Endothelial cell of umbilical vein (primary cell): ENCODE results near the gene LPP.

Experiments
- EZH2 ChIP-seq: IDR thresholded peaks from 2 replicates; pipeline ENCODE4 v1.6.1; 2012; ENCODE audit warnings: borderline replicate concordance, low read depth, mild to moderate bottlenecking, moderate library complexity, low read length, inconsistent platforms; ENCODE audit not compliant: severe bottlenecking
- JUN ChIP-seq: IDR thresholded peaks from 2 replicates; pipeline ENCODE4 v1.6.1; 2011; ENCODE audit warnings: borderline replicate concordance, low read depth; ENCODE audit not compliant: insufficient read length, insufficient read depth
- POLR2A ChIP-seq: IDR thresholded peaks from 2 replicates; pipeline ENCODE4 v1.6.1; 2012; ENCODE audit warnings: low read depth, mild to moderate bottlenecking, control low read depth, low read length
- POLR2AphosphoS5 ChIP-seq: IDR thresholded peaks from 2 replicates; pipeline ENCODE4 v1.6.1; 2012; ENCODE audit warnings: low read depth, mild to moderate bottlenecking, control low read depth, low read length, moderate library complexity; ENCODE audit not compliant: insufficient read depth
- TF ChIP-seq, protein P1 (sequence below), 2 donors: IDR thresholded peaks; 1 replicate in 1 of 2; 2 replicates in 1 of 2; pipeline ENCODE4 v1.5.1; 2011; ENCODE audit warnings: low read length in 2 of 2, mild to moderate bottlenecking in 2 of 2, moderate library complexity in 2 of 2, control low read depth in 1 of 2, inconsistent platforms in 1 of 2, low read depth in 1 of 2; ENCODE audit not compliant: insufficient read depth in 1 of 2; ENCODE audit errors: extremely low read depth in 1 of 2

DNA sequence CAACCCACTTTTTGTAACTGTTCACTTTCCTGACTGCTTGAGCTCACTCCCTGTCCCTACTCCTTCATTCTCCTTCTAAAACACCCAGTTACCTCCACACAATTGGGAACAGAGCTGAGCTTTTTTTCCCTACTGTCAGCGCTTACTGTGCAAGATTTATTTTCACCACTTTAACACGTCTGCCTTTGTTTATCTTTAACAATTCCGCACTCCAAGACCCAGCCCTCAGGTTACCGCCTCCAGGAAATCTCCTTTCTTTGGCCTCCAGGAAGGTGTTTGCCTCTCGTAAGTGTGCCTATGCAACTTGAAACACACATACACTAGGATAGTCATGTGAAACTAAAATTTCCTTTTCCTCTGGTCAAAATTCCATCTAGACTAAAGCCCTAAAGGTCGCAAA is 745.9 kb downstream of the LPP start:
- TF ChIP-seq, protein P1, sequence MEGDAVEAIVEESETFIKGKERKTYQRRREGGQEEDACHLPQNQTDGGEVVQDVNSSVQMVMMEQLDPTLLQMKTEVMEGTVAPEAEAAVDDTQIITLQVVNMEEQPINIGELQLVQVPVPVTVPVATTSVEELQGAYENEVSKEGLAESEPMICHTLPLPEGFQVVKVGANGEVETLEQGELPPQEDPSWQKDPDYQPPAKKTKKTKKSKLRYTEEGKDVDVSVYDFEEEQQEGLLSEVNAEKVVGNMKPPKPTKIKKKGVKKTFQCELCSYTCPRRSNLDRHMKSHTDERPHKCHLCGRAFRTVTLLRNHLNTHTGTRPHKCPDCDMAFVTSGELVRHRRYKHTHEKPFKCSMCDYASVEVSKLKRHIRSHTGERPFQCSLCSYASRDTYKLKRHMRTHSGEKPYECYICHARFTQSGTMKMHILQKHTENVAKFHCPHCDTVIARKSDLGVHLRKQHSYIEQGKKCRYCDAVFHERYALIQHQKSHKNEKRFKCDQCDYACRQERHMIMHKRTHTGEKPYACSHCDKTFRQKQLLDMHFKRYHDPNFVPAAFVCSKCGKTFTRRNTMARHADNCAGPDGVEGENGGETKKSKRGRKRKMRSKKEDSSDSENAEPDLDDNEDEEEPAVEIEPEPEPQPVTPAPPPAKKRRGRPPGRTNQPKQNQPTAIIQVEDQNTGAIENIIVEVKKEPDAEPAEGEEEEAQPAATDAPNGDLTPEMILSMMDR (IDR thresholded peaks at IDR 0.05; ENCODE audit: extremely low read depth in 1 of 2, insufficient read depth in 1 of 2, low read depth in 1 of 2, low read length in 2 of 2), result no peak
- TF ChIP-seq EZH2 (no peak), POLR2AphosphoS5 (no peak), POLR2A (no peak), JUN (no peak)
